ENCODE measurements around the gene DEFB129.

DNA sequence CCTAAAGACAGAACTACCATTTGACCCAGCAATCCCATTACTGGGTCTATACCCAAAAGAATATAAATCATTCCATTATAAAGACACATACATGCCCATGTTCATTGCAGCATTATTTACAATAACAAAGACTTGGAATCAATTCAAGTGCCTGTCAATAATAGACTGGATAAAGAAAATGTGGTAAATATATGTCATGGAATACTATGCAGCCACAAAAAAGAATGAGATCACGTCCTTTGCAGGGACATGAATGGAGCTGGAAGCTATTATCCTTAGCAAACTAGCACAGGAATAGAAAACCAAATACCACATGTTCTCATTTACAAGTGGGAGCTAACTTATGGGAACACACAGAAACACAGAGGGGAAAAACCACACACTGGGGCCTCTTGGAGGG, 28.8 kb upstream of the DEFB129 start:
- TF ChIP-seq, protein P1, sequence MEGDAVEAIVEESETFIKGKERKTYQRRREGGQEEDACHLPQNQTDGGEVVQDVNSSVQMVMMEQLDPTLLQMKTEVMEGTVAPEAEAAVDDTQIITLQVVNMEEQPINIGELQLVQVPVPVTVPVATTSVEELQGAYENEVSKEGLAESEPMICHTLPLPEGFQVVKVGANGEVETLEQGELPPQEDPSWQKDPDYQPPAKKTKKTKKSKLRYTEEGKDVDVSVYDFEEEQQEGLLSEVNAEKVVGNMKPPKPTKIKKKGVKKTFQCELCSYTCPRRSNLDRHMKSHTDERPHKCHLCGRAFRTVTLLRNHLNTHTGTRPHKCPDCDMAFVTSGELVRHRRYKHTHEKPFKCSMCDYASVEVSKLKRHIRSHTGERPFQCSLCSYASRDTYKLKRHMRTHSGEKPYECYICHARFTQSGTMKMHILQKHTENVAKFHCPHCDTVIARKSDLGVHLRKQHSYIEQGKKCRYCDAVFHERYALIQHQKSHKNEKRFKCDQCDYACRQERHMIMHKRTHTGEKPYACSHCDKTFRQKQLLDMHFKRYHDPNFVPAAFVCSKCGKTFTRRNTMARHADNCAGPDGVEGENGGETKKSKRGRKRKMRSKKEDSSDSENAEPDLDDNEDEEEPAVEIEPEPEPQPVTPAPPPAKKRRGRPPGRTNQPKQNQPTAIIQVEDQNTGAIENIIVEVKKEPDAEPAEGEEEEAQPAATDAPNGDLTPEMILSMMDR (IDR thresholded peaks at IDR 0.05): no peak
- TF ChIP-seq POLR2A (IDR thresholded peaks at IDR 0.05): no peak
